OCI-LY1 (cell line): ENCODE measurements around the gene RTL1.

ENCODE experiments used
- H2AFZ ChIP-seq: fragments of 200-600 bp; sonication (generic), shearing (Covaris generic); 2 replicates; pipeline ENCODE4 v1.6.0; 2014; ENCODE audit warnings: antibody characterized with exemption, mild to moderate bottlenecking, low read length
- H3F3A ChIP-seq: fragments of 200-600 bp; sonication (generic), shearing (Covaris generic); 2 replicates; pipeline ENCODE4 v1.6.0; 2014; ENCODE audit warnings: mild to moderate bottlenecking, antibody characterized with exemption, low read length, moderate library complexity; ENCODE audit not compliant: insufficient read depth
- H3K27ac ChIP-seq: fragments of 200-600 bp; sonication (generic); 2 replicates; pipeline ENCODE4 v1.5.1; 2014; ENCODE audit warnings: low read length, mixed run types, mild to moderate bottlenecking, low read depth; ENCODE audit not compliant: poor library complexity, severe bottlenecking
- H3K27me3 ChIP-seq: fragments of 200-600 bp; sonication (generic); 2 replicates; pipeline ENCODE4 v1.6.0; 2014; ENCODE audit warnings: antibody characterized with exemption, mild to moderate bottlenecking, low read length, moderate library complexity; ENCODE audit not compliant: insufficient read depth
- H3K36me3 ChIP-seq: fragments of 200-600 bp; sonication (generic); 2 replicates; pipeline ENCODE4 v1.6.1; 2014; ENCODE audit warnings: mild to moderate bottlenecking, antibody characterized with exemption, low read length, moderate library complexity, mixed read lengths; ENCODE audit not compliant: insufficient read depth
- H3K4me1 ChIP-seq: fragments of 200-600 bp; sonication (generic); 2 replicates; pipeline ENCODE4 v1.5.1; 2014; ENCODE audit warnings: mild to moderate bottlenecking, low read length, moderate library complexity; ENCODE audit not compliant: insufficient read depth, severe bottlenecking
- H3K4me2 ChIP-seq: fragments of 200-600 bp; sonication (generic), shearing (Covaris generic); 2 replicates; pipeline ENCODE4 v1.6.1; 2014; ENCODE audit warnings: low read length
- H3K4me3 ChIP-seq: fragments of 200-600 bp; sonication (generic); 2 replicates; pipeline ENCODE4 v1.5.1; 2014; ENCODE audit warnings: low read length, low read depth, mild to moderate bottlenecking, mixed read lengths; ENCODE audit not compliant: poor library complexity, severe bottlenecking
- H3K79me2 ChIP-seq: fragments of 200-600 bp; shearing (Covaris generic); 2 replicates; pipeline ENCODE4 v1.6.1; 2016; ENCODE audit warnings: mixed run types, low read length, mixed read lengths; ENCODE audit not compliant: insufficient read depth
- H3K9ac ChIP-seq: fragments of 200-600 bp; sonication (generic), shearing (Covaris generic); 2 replicates; pipeline ENCODE4 v1.6.1; 2014; ENCODE audit warnings: mild to moderate bottlenecking, low read length, mixed read lengths
- H3K9me2 ChIP-seq: fragments of 200-600 bp; sonication (generic), shearing (Covaris generic); 2 replicates; pipeline ENCODE4 v1.6.1; 2014; ENCODE audit warnings: low read depth, mild to moderate bottlenecking, low read length, mixed read lengths
- H3K9me3 ChIP-seq: fragments of 200-600 bp; shearing (Covaris generic); 2 replicates; pipeline ENCODE4 v1.6.1; 2014; ENCODE audit warnings: low read length, mixed read lengths
- H4K20me1 ChIP-seq: fragments of 200-600 bp; sonication (generic), shearing (Covaris generic); 2 replicates; pipeline ENCODE4 v1.6.0; 2016; ENCODE audit warnings: mild to moderate bottlenecking, low read length; ENCODE audit not compliant: insufficient read depth
- EZH2 ChIP-seq: fragments of 200-600 bp; sonication (generic), shearing (Covaris generic); IDR thresholded peaks from 2 replicates; pipeline ENCODE4 v1.8.0; 2017; ENCODE audit warnings: borderline replicate concordance, mixed run types, mild to moderate bottlenecking, antibody characterized with exemption, low read length, moderate library complexity, mixed read lengths
- TF ChIP-seq, protein P1 (sequence below): fragments of 200-600 bp; sonication (generic), shearing (Covaris generic); IDR thresholded peaks from 2 replicates; pipeline ENCODE4 v1.5.1; 2017; ENCODE audit warnings: mild to moderate bottlenecking, antibody characterized with exemption, low read length, moderate library complexity, mixed read lengths

RTL1 gene

DNA sequence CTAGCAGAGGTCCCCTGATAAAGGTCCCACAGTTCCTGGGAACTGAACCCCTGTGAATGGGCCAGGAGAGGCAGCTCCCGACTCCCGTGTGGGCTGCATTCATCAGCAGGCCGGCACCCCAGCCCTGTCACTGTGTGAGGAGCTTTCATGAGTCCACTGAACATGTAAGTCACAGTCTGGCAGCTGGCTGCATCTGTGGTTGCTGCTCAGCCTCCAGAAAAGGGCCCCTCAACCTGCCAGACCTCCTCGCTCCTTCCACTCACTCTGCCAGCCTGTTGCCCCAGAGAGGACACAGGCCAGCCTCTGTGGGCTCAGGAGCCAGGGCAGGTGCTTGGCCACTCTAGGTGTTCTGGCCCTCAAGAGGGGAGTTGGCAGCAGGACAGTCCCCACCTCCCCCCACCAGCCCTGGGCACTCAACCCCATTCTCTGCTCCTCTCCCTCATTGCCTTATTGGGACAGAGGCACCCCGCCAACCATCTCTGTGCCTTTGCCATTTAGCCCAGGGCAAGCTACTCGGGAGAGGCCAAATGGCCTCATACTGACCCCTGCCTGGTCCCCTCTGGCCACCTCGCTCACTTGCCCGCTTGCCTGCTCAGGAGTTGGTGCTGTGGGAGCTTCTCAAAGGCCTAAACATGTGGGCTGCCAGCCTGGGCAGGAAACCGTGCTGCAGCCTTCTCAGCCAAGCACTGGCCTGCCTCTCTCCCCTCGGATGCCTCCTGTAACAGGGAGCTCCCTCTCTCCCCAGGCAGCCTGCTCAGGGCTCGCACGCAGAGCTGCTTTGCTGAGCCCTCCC lies 1.9 kb downstream of the RTL1 start:
- H3K9me3 ChIP-seq = no peaks in the 10 kb centered on the region
- no peaks in the 10 kb centered on the region for H3K27me3 ChIP-seq
- H3K9me2 ChIP-seq = no peaks in the 10 kb centered on the region
- H2AFZ ChIP-seq = no peak overlapping the region
- H3K36me3 ChIP-seq = no peaks in the 10 kb centered on the region
- no peak overlapping the region for H3K27ac ChIP-seq
- no peaks in the 10 kb centered on the region for H3F3A ChIP-seq
- no peak overlapping the region for H3K4me2 ChIP-seq
- H3K4me1 ChIP-seq = no peaks in the 10 kb centered on the region
- H3K4me3 ChIP-seq = no peak overlapping the region
- TF ChIP-seq, protein P1, sequence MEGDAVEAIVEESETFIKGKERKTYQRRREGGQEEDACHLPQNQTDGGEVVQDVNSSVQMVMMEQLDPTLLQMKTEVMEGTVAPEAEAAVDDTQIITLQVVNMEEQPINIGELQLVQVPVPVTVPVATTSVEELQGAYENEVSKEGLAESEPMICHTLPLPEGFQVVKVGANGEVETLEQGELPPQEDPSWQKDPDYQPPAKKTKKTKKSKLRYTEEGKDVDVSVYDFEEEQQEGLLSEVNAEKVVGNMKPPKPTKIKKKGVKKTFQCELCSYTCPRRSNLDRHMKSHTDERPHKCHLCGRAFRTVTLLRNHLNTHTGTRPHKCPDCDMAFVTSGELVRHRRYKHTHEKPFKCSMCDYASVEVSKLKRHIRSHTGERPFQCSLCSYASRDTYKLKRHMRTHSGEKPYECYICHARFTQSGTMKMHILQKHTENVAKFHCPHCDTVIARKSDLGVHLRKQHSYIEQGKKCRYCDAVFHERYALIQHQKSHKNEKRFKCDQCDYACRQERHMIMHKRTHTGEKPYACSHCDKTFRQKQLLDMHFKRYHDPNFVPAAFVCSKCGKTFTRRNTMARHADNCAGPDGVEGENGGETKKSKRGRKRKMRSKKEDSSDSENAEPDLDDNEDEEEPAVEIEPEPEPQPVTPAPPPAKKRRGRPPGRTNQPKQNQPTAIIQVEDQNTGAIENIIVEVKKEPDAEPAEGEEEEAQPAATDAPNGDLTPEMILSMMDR = no peak
- TF ChIP-seq EZH2 = no peak
- H3K9ac ChIP-seq = no peak overlapping the region
- no peaks in the 10 kb centered on the region for H3K79me2 ChIP-seq
- H4K20me1 ChIP-seq = no peaks in the 10 kb centered on the region

DNA sequence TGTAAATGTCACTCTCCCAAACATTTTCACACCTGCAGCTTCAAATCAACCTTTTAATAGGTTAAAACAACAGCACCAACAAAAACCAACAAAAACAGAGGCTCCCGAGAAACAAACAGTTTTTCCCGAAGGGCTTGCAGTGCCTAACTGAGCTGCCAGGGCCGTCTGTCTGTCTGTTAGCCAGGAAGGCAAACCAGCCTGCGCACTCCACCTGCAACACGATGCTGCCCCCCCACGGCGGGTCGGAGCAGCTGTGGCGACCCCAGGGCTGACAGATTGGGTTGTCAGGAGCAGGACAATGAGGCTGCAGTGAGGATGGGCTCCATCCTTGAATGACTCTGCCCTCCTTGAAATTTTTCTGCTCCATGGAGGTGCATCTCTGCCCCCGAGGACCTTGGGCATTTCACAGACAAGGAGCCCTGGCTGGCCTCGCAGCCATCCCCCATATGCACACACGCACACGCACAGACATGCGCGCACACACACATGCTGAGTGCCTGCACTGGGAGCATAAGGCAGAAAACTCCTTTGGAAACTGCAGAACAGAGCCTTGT lies 2.6 kb downstream of the RTL1 start:
- no peaks in the 10 kb centered on the region for H3K9me3 ChIP-seq
- no peaks in the 10 kb centered on the region for H3K4me1 ChIP-seq
- no peak for TF ChIP-seq EZH2
- TF ChIP-seq, protein P1 = peak; percentile 54
- H3K4me2 ChIP-seq = no peak overlapping the region
- H3K27me3 ChIP-seq = no peaks in the 10 kb centered on the region
- no peak overlapping the region for H3K27ac ChIP-seq
- no peak overlapping the region for H3K9ac ChIP-seq
- no peak overlapping the region for H2AFZ ChIP-seq
- H3F3A ChIP-seq = no peaks in the 10 kb centered on the region
- H3K4me3 ChIP-seq = no peak overlapping the region
- H3K9me2 ChIP-seq = no peaks in the 10 kb centered on the region
- H3K36me3 ChIP-seq = no peaks in the 10 kb centered on the region
- H4K20me1 ChIP-seq = no peaks in the 10 kb centered on the region
- no peaks in the 10 kb centered on the region for H3K79me2 ChIP-seq

DNA sequence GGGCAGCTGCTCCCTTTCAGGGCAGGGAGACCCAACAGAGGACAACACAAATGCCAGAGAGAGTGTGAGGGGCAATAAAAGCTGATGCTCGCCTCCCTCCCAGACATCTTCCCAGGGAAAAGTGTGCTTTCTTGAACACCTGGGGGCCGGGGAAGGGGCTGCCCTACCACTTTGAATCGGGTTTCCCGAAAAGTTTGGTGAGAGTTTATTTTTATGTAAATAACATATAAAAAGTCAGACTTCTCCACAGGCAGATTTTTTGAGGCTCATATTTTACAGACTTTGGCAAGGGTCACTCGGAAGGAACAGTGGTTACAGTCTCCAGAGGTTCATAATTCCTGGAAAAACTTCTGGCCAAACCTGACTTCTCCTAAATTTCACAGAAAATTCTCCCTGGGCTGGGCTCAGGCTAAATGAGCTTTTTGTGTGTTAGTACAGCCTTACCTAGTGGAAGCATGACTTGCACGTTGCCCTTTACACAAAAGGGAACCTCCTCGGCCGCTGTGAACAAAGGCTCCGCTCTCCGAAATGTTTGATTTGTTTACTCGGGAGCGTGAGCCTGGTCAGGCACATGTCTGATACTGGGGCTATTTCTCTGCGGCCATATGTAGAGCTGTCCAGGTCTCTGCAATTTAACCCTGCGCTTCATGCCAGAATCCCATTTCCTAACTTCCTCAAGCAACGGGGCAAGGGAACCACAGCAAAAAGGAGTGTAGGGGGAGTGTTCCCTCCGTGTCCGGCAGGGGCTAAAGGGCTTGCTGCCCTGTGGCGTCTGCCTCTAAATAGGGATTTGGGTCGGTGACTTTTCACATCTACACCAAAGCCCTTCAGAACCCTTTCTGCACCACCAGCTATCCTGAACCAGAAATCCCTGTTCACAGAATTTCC lies 3.4 kb downstream of the RTL1 start:
- Histone ChIP-seq H3K9me3 (no peaks in the 10 kb centered on the region), H3K4me3 (no peak overlapping the region), H4K20me1 (no peaks in the 10 kb centered on the region), H3K27ac (no peak overlapping the region), H3K36me3 (no peaks in the 10 kb centered on the region), H3K9me2 (no peaks in the 10 kb centered on the region), H2AFZ (no peak overlapping the region), H3K79me2 (no peaks in the 10 kb centered on the region), H3K27me3 (no peaks in the 10 kb centered on the region), H3K4me2 (no peak overlapping the region), H3K9ac (no peak overlapping the region), H3K4me1 (no peaks in the 10 kb centered on the region), H3F3A (no peaks in the 10 kb centered on the region)
- TF ChIP-seq, protein P1 = no peak
- no peak for TF ChIP-seq EZH2
